Subcutaneous adipose tissue (tissue), 4 donors: ENCODE data around the gene PCSK4. TPM values are rescaled to one million over a fixed set of nuclear protein-coding genes. Genes with fewer than 3 reads are reported as not detected.

Experiments
- total RNA-seq, 4 donors: library from RNA; depleted of rRNA; stranded (reverse); fragments of >200 nt; gene quantifications; one replicate each; pipeline ENCODE4 v1.1.0, GENCODE V29; 2016
- TF ChIP-seq, protein P1 (sequence below): fragments of 450-650 bp; IDR thresholded peaks from one replicate; pipeline ENCODE4 v1.5.1; 2016; ENCODE audit warnings: low read depth, mild to moderate bottlenecking, control low read depth, antibody characterized with exemption, moderate library complexity

The PCSK4 gene
- total RNA-seq, 4 donors from 2014 or later, result 0.65 to 2.6 (median 1.8) TPM

DNA sequence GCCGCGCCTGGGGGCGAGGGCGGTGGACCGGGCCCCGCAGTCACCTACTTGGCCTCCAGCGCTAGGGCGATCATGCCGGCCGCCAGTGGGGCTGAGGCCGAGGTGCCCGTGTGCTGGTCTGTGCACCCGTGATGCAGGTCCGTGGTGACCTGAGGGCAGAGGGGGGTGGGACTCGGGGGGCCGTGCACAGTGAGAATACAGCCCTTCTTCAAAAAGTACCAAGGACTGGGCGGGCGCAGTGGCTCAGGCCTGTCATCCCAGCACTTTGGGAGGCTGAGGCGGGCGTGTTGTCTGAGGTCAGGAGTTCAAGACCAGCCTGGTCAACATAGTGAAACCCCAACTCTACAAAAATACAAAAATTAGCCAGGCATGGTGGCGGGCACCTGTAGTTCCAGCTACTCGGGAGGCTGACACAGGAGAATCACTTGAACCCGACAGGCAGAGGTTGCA lies 6.1 kb downstream of the PCSK4 start:
- TF ChIP-seq, protein P1, sequence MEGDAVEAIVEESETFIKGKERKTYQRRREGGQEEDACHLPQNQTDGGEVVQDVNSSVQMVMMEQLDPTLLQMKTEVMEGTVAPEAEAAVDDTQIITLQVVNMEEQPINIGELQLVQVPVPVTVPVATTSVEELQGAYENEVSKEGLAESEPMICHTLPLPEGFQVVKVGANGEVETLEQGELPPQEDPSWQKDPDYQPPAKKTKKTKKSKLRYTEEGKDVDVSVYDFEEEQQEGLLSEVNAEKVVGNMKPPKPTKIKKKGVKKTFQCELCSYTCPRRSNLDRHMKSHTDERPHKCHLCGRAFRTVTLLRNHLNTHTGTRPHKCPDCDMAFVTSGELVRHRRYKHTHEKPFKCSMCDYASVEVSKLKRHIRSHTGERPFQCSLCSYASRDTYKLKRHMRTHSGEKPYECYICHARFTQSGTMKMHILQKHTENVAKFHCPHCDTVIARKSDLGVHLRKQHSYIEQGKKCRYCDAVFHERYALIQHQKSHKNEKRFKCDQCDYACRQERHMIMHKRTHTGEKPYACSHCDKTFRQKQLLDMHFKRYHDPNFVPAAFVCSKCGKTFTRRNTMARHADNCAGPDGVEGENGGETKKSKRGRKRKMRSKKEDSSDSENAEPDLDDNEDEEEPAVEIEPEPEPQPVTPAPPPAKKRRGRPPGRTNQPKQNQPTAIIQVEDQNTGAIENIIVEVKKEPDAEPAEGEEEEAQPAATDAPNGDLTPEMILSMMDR, result no peak

GRCh38 chr19:1483131-1483978 lies 6.8 kb downstream of the PCSK4 start:
- TF ChIP-seq, protein P1, result no peak

DNA sequence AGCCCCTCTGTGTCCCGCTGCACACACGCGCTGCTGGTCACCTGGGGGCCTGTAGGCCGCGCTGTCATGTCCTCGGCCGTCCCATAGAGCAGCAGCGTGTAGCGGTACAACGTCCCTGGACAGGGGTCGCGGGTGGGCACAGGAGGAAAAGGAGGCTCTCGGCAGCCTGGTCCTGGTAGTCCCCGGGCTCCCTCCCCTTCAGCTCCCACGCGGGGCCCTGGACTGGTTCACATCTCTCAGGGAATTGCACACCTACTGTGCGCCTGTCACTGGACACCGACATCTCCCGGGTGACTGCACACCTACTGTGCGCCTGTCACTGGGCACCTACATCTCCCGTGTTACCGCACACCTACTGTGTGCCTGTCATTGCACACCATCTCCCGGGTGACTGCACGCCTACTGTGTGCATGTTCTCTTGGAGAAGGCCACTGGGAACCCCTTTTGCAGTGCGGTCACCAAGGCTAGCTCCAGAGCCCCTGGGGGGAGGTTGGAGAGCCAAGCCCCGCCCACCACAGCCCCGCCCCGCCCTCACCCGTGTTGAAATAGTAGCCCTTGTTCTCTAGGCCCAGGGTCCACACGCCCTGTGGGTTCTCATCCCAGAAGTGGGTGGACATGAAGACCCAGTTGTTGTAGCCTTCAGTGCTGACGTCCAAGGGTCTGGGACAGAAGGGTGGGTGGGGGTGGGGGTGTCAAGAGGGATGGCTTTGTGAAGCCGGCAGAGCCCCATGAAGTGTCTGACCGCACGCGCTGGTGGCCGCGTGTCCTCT lies 7.6 kb downstream of the PCSK4 start:
- TF ChIP-seq, protein P1, result no peak

- TF ChIP-seq, protein P1, result no peak
Measured at GRCh38 chr19:1481893-1482360, 8.2 kb downstream of the PCSK4 start.

DNA sequence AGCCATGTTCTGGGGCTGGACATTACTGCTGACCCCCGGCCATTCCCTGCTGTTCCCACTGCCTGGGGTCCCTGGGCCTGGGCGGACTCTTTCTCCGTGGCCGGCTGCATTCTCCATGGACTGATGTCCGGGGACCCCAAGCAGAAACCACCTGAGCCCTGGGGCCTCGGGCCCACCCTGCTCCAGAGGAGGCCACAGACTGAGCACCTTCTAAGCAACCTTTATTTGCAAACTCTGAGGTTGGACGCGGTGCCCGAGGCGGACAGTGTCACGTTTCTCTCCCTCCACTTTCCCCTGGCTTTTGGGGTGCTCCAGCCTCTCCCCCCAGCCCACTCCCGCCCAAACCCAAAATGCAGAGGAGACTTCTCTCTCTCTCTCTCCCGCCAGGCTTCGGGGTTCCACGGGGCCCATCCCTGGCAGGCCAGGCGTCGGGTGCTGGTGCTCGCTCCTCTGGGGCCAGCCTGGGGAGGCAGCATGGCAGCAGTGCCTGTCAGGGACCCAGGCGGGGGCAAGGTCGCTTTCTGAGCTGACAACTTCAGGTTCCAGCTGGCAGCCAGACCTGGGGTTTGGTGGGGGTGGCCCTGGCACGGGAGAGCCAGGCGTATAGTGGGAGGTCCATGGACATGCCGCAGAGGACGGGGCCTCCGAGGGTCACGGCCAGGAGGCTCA lies 8.8 kb downstream of the PCSK4 start:
- TF ChIP-seq, protein P1, result no peak

GRCh38 chr19:1478934-1479707 lies 11.0 kb downstream of the PCSK4 start, which contains the start of gene C19orf25:
Gene C19orf25 (minus strand): TSS chr19:1479215. CDS start chr19:1478903, 312 bp downstream.
- TF ChIP-seq, protein P1, result no peak
